Peyer's patch (tissue), 4 donors: ENCODE results near the gene NOC3L. TPM values are rescaled to one million over a fixed set of nuclear protein-coding genes. Genes with fewer than 3 reads are reported as not detected.
A peak's percentile ranks its signal among the peaks of the same experiment; 100 is the strongest.

ENCODE experiments used
- DNase-seq, 3 donors: peaks; one replicate each; pipeline ENCODE4 v3.0.0-alpha.2; 2017 to 2019
- H3K27ac ChIP-seq, 4 donors: fragments of 200-600 bp; sonication (generic); one replicate each; pipeline ENCODE4 v1.5.1; 2016 to 2019
- H3K27me3 ChIP-seq, 2 donors: fragments of 200-600 bp; sonication (generic); one replicate each; pipeline ENCODE4 v1.5.1; 2019
- H3K36me3 ChIP-seq, 3 donors: fragments of 200-600 bp; sonication (generic); one replicate each; pipeline ENCODE4 v1.5.1; 2016 to 2019
- H3K4me1 ChIP-seq, 4 donors: fragments of 200-600 bp; sonication (generic); one replicate each; pipeline ENCODE4 v1.5.1; 2016 to 2019
- H3K4me3 ChIP-seq, 4 donors: fragments of 200-600 bp; sonication (generic); 1 replicate in 3 of 4; 2 replicates in 1 of 4; pipeline ENCODE4 v1.5.1; 2016 to 2019; ENCODE audit warnings: mild to moderate bottlenecking in 1 of 4
- H3K9me3 ChIP-seq, 4 donors: fragments of 200-600 bp; sonication (generic); one replicate each; pipeline ENCODE4 v1.5.1; 2016 to 2019; ENCODE audit warnings: mild to moderate bottlenecking in 1 of 4
- CTCF ChIP-seq, 6 experiments: fragments of 450-650 bp in 4 of 6; fragments of 200-600 bp in 2 of 6; sonication (generic) in 1 of 6; IDR thresholded peaks; one replicate each; pipeline ENCODE4 v1.5.1; 2017 to 2019; ENCODE audit warnings: antibody characterized with exemption in 6 of 6, mild to moderate bottlenecking in 3 of 6, moderate library complexity in 1 of 6
- POLR2A ChIP-seq, 2 donors: fragments of 450-650 bp; IDR thresholded peaks; one replicate each; pipeline ENCODE4 v1.5.1; 2017; ENCODE audit warnings: antibody characterized with exemption in 2 of 2, mild to moderate bottlenecking in 2 of 2, moderate library complexity in 2 of 2
- total RNA-seq, 4 donors: library from RNA; depleted of rRNA; stranded (reverse); fragments of >200 nt; gene quantifications; one replicate each; pipeline ENCODE4 v1.1.0, GENCODE V29; 2016

The NOC3L gene
- total RNA-seq, 4 donors from 2014 or later, result 6.1 to 23.1 (median 9.2) TPM

- DNase-seq, result no peak
- H3K27me3 ChIP-seq, result no peaks in the 10 kb centered on the region
- H3K36me3 ChIP-seq, result no peaks in the 10 kb centered on the region
- TF ChIP-seq CTCF (IDR thresholded peaks at IDR 0.05) (no peak), POLR2A (IDR thresholded peaks at IDR 0.05) (no peak)
- no peaks in the 10 kb centered on the region for H3K9me3 ChIP-seq
- H3K27ac ChIP-seq, result no peak overlapping the region
- peaks cover 0 to 24% (median 4%) of the 10 kb centered on the region in 4 donors for H3K4me1 ChIP-seq
- no peak overlapping the region for H3K4me3 ChIP-seq
Observed at GRCh38 chr10:94405406-94405805, 42.7 kb upstream of the NOC3L start.

GRCh38 chr10:94403380-94404213, 40.9 kb upstream of the NOC3L start:
- Histone ChIP-seq H3K9me3 (no peaks in the 10 kb centered on the region), H3K36me3 (no peaks in the 10 kb centered on the region), H3K27me3 (no peaks in the 10 kb centered on the region), H3K27ac (peak overlapping the region; percentile 80 to 97 (median 90)), H3K4me3 (peak overlapping the region; percentile 62 to 82 (median 72)), H3K4me1 (peaks cover 0 to 24% (median 4%) of the 10 kb centered on the region in 4 donors)
- TF ChIP-seq POLR2A (IDR thresholded peaks at IDR 0.05) (peak; percentile 72 to 76), CTCF (IDR thresholded peaks at IDR 0.05) (no peak)
- DNase-seq, result peak; percentile 70 to 85 (median 78)

GRCh38 chr10:94402843-94403379, 40.2 kb upstream of the NOC3L start:
- no peaks in the 10 kb centered on the region for H3K9me3 ChIP-seq
- peak; percentile 21 to 71 (median 56) for DNase-seq
- H3K36me3 ChIP-seq, result no peaks in the 10 kb centered on the region
- H3K4me3 ChIP-seq, result peak overlapping the region; percentile 62 to 82 (median 72)
- TF ChIP-seq POLR2A (IDR thresholded peaks at IDR 0.05) (no peak), CTCF (IDR thresholded peaks at IDR 0.05) (no peak)
- H3K27me3 ChIP-seq, result no peaks in the 10 kb centered on the region
- peaks cover 0 to 24% (median 4%) of the 10 kb centered on the region in 4 donors for H3K4me1 ChIP-seq
- peak overlapping the region; percentile 80 to 97 (median 90) for H3K27ac ChIP-seq

GRCh38 chr10:94402204-94402842, 39.6 kb upstream of the NOC3L start, which contains the start of gene TBC1D12:
Gene TBC1D12 (plus strand): TSS chr10:94402541. CDS start chr10:94402614, 73 bp downstream.
- H3K36me3 ChIP-seq, result no peaks in the 10 kb centered on the region
- H3K27me3 ChIP-seq, result no peaks in the 10 kb centered on the region
- TF ChIP-seq POLR2A (IDR thresholded peaks at IDR 0.05) (peak; percentile 73 to 84), CTCF (IDR thresholded peaks at IDR 0.05) (no peak)
- H3K27ac ChIP-seq, result peak within 1 kb of the TSS; percentile 80 to 97 (median 90)
- H3K4me1 ChIP-seq, result peaks cover 0 to 24% (median 4%) of the 10 kb centered on the region in 4 donors
- DNase-seq, result peak; percentile 75 to 96 (median 95)
- H3K4me3 ChIP-seq, result peak within 1 kb of the TSS; percentile 62 to 82 (median 72)
- H3K9me3 ChIP-seq, result no peaks in the 10 kb centered on the region

GRCh38 chr10:94398762-94399161, 36.0 kb upstream of the NOC3L start:
- H3K4me1 ChIP-seq, result no peaks in the 10 kb centered on the region
- no peak for TF ChIP-seq CTCF (IDR thresholded peaks at IDR 0.05)
- H3K9me3 ChIP-seq, result no peaks in the 10 kb centered on the region
- no peak overlapping the region for H3K27ac ChIP-seq
- no peak for DNase-seq
- H3K36me3 ChIP-seq, result no peaks in the 10 kb centered on the region
- no peak overlapping the region for H3K4me3 ChIP-seq
- peaks cover 0 to 3% of the 10 kb centered on the region in 2 donors for H3K27me3 ChIP-seq
